ENCODE data around the gene IYD. TPM values are rescaled to one million over a fixed set of nuclear protein-coding genes. Genes with fewer than 3 reads are reported as not detected.

Gene IYD
- polyA plus RNA-seq, 1 of the 3 experiments (the other 2 are of a cell fraction) = not detected

- Histone ChIP-seq H4K20me1 (ENCODE audit: insufficient read depth) (no peaks in the 10 kb centered on the region), H3K27ac (ENCODE audit: low read depth in 2 of 2, low read length in 1 of 2) (no peak overlapping the region), H3K4me3 (ENCODE audit: low read depth in 2 of 2, low read length in 1 of 2) (no peak overlapping the region), H3K79me2 (ENCODE audit: insufficient read depth) (no peaks in the 10 kb centered on the region), H3K36me3 (replicated peaks in 1 of 2; ENCODE audit: control insufficient read depth in 1 of 2, insufficient read depth in 2 of 2, low read length in 1 of 2) (no peaks in the 10 kb centered on the region), H3K27me3 (ENCODE audit: insufficient read depth) (peaks cover 13% of the 10 kb centered on the region), H3K4me2 (no peak overlapping the region), H3F3A (replicated peaks; ENCODE audit: insufficient read depth) (no peaks in the 10 kb centered on the region), H3K9me3 (no peaks in the 10 kb centered on the region), H3K9me2 (no peaks in the 10 kb centered on the region), H2AFZ (ENCODE audit: low read depth) (no peak overlapping the region), H3K4me1 (ENCODE audit: control insufficient read depth in 1 of 2, insufficient read depth in 2 of 2, low read depth in 1 of 2, low read length in 1 of 2) (no peaks in the 10 kb centered on the region), H3K9ac (no peak overlapping the region)
- WGBS (ENCODE audit: low lambda C conversion rate) = 2% methylated on average over 7 of the region's 8 CpGs
- ChIA-PET POLR2A (no interaction called here), CTCF (interaction anchor here (1.6 kb wide), 1 partner anchor 12 kb away, joined by 5 read pairs; no protein-coding TSS in a partner anchor)
- DNase-seq = no peak
- TF ChIP-seq, protein P1, sequence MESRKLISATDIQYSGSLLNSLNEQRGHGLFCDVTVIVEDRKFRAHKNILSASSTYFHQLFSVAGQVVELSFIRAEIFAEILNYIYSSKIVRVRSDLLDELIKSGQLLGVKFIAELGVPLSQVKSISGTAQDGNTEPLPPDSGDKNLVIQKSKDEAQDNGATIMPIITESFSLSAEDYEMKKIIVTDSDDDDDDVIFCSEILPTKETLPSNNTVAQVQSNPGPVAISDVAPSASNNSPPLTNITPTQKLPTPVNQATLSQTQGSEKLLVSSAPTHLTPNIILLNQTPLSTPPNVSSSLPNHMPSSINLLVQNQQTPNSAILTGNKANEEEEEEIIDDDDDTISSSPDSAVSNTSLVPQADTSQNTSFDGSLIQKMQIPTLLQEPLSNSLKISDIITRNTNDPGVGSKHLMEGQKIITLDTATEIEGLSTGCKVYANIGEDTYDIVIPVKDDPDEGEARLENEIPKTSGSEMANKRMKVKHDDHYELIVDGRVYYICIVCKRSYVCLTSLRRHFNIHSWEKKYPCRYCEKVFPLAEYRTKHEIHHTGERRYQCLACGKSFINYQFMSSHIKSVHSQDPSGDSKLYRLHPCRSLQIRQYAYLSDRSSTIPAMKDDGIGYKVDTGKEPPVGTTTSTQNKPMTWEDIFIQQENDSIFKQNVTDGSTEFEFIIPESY (IDR thresholded peaks at IDR 0.05; ENCODE audit: borderline replicate concordance, low read depth) = no peak
These were observed 45.6 kb upstream of the IYD start for GRCh38 chr6:150323205-150323604.

- ChIA-PET POLR2A (no interaction called here), CTCF (no interaction called here)
- DNase-seq = no peak
- Histone ChIP-seq H3K9ac (no peak overlapping the region), H3K9me3 (no peaks in the 10 kb centered on the region), H3K4me2 (no peak overlapping the region), H3F3A (replicated peaks; ENCODE audit: insufficient read depth) (no peaks in the 10 kb centered on the region), H3K27ac (ENCODE audit: low read depth in 2 of 2, low read length in 1 of 2) (no peak overlapping the region), H3K4me3 (ENCODE audit: low read depth in 2 of 2, low read length in 1 of 2) (no peak overlapping the region), H3K27me3 (ENCODE audit: insufficient read depth) (peaks cover 13% of the 10 kb centered on the region), H3K36me3 (replicated peaks in 1 of 2; ENCODE audit: control insufficient read depth in 1 of 2, insufficient read depth in 2 of 2, low read length in 1 of 2) (no peaks in the 10 kb centered on the region), H3K79me2 (ENCODE audit: insufficient read depth) (no peaks in the 10 kb centered on the region), H4K20me1 (ENCODE audit: insufficient read depth) (no peaks in the 10 kb centered on the region), H3K9me2 (no peaks in the 10 kb centered on the region), H2AFZ (ENCODE audit: low read depth) (no peak overlapping the region), H3K4me1 (ENCODE audit: control insufficient read depth in 1 of 2, insufficient read depth in 2 of 2, low read depth in 1 of 2, low read length in 1 of 2) (no peaks in the 10 kb centered on the region)
- TF ChIP-seq, protein P1 (IDR thresholded peaks at IDR 0.05; ENCODE audit: borderline replicate concordance, low read depth) = no peak
- TF ChIP-seq MXI1 (IDR thresholded peaks at IDR 0.05; ENCODE audit: low read depth, low read length) = no peak
- no peak for TF ChIP-seq SMC3 (IDR thresholded peaks at IDR 0.05; ENCODE audit: low read depth, low read length)
- TF ChIP-seq EZH2phosphoT487 (IDR thresholded peaks at IDR 0.05; ENCODE audit: borderline replicate concordance, low read depth) = no peak
- no peak for TF ChIP-seq FOXM1 (IDR thresholded peaks at IDR 0.05; ENCODE audit: low read depth)
- TF ChIP-seq RXRA (IDR thresholded peaks at IDR 0.05; ENCODE audit: borderline replicate concordance, low read depth) = no peak
- no peak for TF ChIP-seq GATA2 (CRISPR knock-in tag; IDR thresholded peaks at IDR 0.05)
- TF ChIP-seq YY1 (IDR thresholded peaks at IDR 0.05; ENCODE audit: low read depth) = no peak
- no peak for TF ChIP-seq CHD2 (IDR thresholded peaks at IDR 0.05; ENCODE audit: low read length, partially characterized antibody)
- TF ChIP-seq, protein P2, sequence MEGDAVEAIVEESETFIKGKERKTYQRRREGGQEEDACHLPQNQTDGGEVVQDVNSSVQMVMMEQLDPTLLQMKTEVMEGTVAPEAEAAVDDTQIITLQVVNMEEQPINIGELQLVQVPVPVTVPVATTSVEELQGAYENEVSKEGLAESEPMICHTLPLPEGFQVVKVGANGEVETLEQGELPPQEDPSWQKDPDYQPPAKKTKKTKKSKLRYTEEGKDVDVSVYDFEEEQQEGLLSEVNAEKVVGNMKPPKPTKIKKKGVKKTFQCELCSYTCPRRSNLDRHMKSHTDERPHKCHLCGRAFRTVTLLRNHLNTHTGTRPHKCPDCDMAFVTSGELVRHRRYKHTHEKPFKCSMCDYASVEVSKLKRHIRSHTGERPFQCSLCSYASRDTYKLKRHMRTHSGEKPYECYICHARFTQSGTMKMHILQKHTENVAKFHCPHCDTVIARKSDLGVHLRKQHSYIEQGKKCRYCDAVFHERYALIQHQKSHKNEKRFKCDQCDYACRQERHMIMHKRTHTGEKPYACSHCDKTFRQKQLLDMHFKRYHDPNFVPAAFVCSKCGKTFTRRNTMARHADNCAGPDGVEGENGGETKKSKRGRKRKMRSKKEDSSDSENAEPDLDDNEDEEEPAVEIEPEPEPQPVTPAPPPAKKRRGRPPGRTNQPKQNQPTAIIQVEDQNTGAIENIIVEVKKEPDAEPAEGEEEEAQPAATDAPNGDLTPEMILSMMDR (IDR thresholded peaks at IDR 0.05) = no peak
- TF ChIP-seq ELF1 (IDR thresholded peaks at IDR 0.05) = no peak
- 10% methylated on average over 6 of the region's 6 CpGs for WGBS (ENCODE audit: low lambda C conversion rate)
These were observed 44.8 kb upstream of the IYD start for GRCh38 chr6:150324044-150324443.
